Peyer's patch (tissue), 4 donors: Measurements from ENCODE around the gene CHST1. TPM values are rescaled to one million over a fixed set of nuclear protein-coding genes. Genes with fewer than 3 reads are reported as not detected.
A peak's percentile ranks its signal among the peaks of the same experiment; 100 is the strongest.

Source experiments
- DNase-seq, 3 donors: peaks; one replicate each; pipeline ENCODE4 v3.0.0-alpha.2; 2017 to 2019
- H3K27ac ChIP-seq, 4 donors: fragments of 200-600 bp; sonication (generic); one replicate each; pipeline ENCODE4 v1.5.1; 2016 to 2019
- H3K27me3 ChIP-seq, 2 donors: fragments of 200-600 bp; sonication (generic); one replicate each; pipeline ENCODE4 v1.5.1; 2019
- H3K36me3 ChIP-seq, 3 donors: fragments of 200-600 bp; sonication (generic); one replicate each; pipeline ENCODE4 v1.5.1; 2016 to 2019
- H3K4me1 ChIP-seq, 4 donors: fragments of 200-600 bp; sonication (generic); one replicate each; pipeline ENCODE4 v1.5.1; 2016 to 2019
- H3K4me3 ChIP-seq, 4 donors: fragments of 200-600 bp; sonication (generic); 1 replicate in 3 of 4; 2 replicates in 1 of 4; pipeline ENCODE4 v1.5.1; 2016 to 2019; ENCODE audit warnings: mild to moderate bottlenecking in 1 of 4
- H3K9me3 ChIP-seq, 4 donors: fragments of 200-600 bp; sonication (generic); one replicate each; pipeline ENCODE4 v1.5.1; 2016 to 2019; ENCODE audit warnings: mild to moderate bottlenecking in 1 of 4
- CTCF ChIP-seq, 6 experiments: fragments of 450-650 bp in 4 of 6; fragments of 200-600 bp in 2 of 6; sonication (generic) in 1 of 6; IDR thresholded peaks; one replicate each; pipeline ENCODE4 v1.5.1; 2017 to 2019; ENCODE audit warnings: antibody characterized with exemption in 6 of 6, mild to moderate bottlenecking in 3 of 6, moderate library complexity in 1 of 6
- POLR2A ChIP-seq, 2 donors: fragments of 450-650 bp; IDR thresholded peaks; one replicate each; pipeline ENCODE4 v1.5.1; 2017; ENCODE audit warnings: antibody characterized with exemption in 2 of 2, mild to moderate bottlenecking in 2 of 2, moderate library complexity in 2 of 2
- total RNA-seq, 4 donors: library from RNA; depleted of rRNA; stranded (reverse); fragments of >200 nt; gene quantifications; one replicate each; pipeline ENCODE4 v1.1.0, GENCODE V29; 2016

Gene CHST1
- total RNA-seq, 4 donors from 2014 or later = 0.53 to 11.6 (median 1.4) TPM

- no peaks in the 10 kb centered on the region for H3K27me3 ChIP-seq
- H3K9me3 ChIP-seq = no peaks in the 10 kb centered on the region
- no peaks in the 10 kb centered on the region for H3K4me1 ChIP-seq
- TF ChIP-seq POLR2A (IDR thresholded peaks at IDR 0.05) = no peak
- TF ChIP-seq CTCF (IDR thresholded peaks at IDR 0.05) = no peak
- H3K27ac ChIP-seq = no peak overlapping the region
- H3K4me3 ChIP-seq = no peak overlapping the region
- peak in 1 of 3 donors; percentile 35 for DNase-seq
- H3K36me3 ChIP-seq = no peaks in the 10 kb centered on the region
These were observed 8.0 kb upstream of the CHST1 start for GRCh38 chr11:45673441-45673840.

DNA sequence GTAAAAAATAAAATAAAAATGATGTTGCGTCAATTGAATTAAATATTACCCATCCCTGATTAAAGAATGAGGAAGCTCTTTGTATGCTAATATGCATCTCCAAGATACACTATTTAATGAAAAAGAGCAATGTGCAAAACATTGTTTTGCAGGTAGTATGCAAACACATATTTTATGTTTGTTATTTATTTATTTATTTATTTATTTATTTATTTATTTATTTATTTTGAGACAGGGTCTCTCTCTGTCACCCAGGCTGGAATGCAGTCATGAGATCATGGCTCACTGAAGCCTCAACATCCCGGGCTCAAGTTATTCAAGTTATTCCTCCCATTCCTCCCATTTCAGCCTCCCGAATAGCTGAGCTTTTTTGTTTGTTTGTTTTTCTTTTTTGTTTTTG is 7.2 kb upstream of the CHST1 start:
- Histone ChIP-seq H3K9me3 (no peaks in the 10 kb centered on the region), H3K27ac (no peak overlapping the region), H3K27me3 (no peaks in the 10 kb centered on the region), H3K4me1 (no peaks in the 10 kb centered on the region), H3K36me3 (no peaks in the 10 kb centered on the region), H3K4me3 (no peak overlapping the region)
- no peak for TF ChIP-seq CTCF (IDR thresholded peaks at IDR 0.05)
- no peak for TF ChIP-seq POLR2A (IDR thresholded peaks at IDR 0.05)
- DNase-seq = no peak

DNA sequence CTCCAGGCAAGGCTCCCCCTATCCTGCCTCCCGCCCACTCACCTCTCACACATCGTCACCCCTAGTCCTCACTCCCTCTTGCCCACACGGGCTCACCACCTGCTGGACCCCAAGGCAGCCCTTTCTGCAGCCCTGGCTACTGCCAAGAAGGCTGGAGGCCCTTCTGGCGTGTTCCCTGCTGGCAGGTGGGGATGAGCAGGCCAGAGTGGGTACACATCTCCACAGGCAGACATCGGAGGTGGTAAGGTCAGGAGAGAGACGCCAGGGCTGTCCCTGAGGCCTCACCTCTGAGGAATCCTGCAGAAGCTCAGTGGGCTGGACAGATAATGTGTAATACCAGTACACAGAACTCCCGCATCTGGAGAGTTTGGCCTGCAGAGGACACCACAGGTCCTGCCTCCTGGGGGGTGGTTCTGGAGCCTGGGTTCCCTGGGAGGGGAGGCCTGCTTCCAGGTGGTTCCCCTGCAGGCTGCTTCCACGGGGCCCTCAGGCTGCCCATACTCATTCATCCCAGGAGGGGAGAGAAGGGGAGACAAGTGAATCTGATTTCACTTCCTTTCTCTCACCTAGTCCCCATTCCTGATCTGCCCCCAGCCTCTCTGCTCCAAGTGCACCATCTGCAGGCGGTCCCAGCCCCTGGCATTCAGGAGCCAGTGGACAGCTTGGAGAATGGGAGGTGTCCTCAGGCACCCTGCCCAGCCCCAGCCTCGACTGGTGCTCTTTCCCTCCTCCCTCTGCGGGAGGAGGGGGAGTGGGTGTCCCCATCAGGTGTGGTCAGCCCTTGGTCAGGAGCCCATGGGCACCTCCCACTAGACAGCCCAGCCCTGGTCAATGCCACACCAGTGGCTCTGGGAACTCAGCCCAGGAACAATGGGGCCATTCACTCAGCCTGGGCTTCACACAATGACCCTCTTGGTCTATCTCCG is 6.1 kb upstream of the CHST1 start:
- Histone ChIP-seq H3K27ac (no peak overlapping the region), H3K36me3 (no peaks in the 10 kb centered on the region), H3K4me3 (no peak overlapping the region), H3K27me3 (no peaks in the 10 kb centered on the region), H3K4me1 (no peaks in the 10 kb centered on the region), H3K9me3 (no peaks in the 10 kb centered on the region)
- peak in 1 of 3 donors; percentile 27 for DNase-seq
- TF ChIP-seq CTCF (IDR thresholded peaks at IDR 0.05) (no peak), POLR2A (IDR thresholded peaks at IDR 0.05) (no peak)

DNA sequence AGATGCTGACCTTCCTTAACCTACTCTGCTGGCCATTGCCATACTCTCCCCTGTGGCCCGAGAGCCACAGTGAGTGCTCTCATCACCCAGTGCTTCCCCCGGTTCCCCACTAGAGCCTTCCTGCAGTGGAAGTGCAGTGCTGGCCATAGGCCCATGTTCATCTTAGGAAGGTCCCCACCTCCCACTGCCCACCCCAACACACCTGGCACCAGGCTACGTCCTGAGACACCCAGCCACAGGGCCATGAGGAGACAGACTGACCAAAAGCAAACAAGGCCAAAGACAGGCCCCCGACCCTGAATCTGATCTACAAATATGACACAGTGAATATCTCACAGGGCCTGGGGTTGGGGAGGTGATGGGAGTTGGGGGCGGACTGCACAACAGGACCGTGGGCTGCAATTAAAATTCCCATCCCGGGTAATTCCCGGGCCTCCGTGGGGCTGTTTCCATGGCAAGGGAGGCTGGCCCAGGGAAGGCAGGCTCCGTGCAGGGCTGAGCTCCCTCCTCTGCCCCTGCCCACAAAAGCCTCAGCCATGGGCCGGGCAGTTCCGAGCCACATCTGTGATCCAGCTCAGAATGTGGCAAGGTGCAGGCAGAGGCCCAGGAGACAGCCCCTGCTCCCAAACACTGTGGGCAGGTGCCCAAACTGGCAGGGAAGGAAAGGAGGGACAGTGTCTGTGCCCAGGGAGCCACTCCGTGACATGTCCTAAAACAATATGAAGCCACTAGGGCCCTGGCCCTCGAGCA is 5.1 kb upstream of the CHST1 start:
- Histone ChIP-seq H3K9me3 (no peaks in the 10 kb centered on the region), H3K4me1 (peaks cover 0 to 4% (median 1%) of the 10 kb centered on the region in 4 donors), H3K27me3 (peaks cover 0 to 1% of the 10 kb centered on the region in 2 donors), H3K27ac (no peak overlapping the region), H3K36me3 (no peaks in the 10 kb centered on the region), H3K4me3 (no peak overlapping the region)
- TF ChIP-seq POLR2A (IDR thresholded peaks at IDR 0.05) (no peak), CTCF (IDR thresholded peaks at IDR 0.05) (no peak)
- DNase-seq = no peak

DNA sequence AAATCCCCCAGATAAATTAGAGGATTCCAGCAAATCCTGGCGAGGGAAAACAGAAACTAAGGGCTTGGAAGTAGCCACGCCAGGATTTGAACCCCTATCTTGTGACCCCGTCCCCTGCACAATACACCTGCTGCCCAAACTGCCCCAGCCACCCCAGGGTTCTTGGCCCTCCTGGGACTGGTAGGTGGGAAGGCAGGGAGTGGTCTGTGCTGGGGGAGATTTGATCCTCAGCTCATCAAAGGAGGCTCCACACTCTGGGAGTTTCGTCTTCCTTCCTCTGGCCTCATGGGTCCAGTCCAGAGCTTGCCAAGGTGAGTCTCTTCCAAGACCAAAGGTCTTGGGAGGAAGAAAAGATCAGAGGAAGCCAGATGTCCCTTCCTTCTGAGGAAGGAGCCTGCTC is 4.5 kb upstream of the CHST1 start:
- H3K36me3 ChIP-seq = no peaks in the 10 kb centered on the region
- H3K27me3 ChIP-seq = peaks cover 0 to 8% of the 10 kb centered on the region in 2 donors
- H3K4me3 ChIP-seq = no peak overlapping the region
- DNase-seq = no peak
- no peak overlapping the region for H3K27ac ChIP-seq
- H3K4me1 ChIP-seq = peaks cover 0 to 10% (median 3%) of the 10 kb centered on the region in 4 donors
- TF ChIP-seq POLR2A (IDR thresholded peaks at IDR 0.05) (no peak), CTCF (IDR thresholded peaks at IDR 0.05) (no peak)
- H3K9me3 ChIP-seq = no peaks in the 10 kb centered on the region
